ENCODE data around the gene TNFAIP2. TPM values are rescaled to one million over a fixed set of nuclear protein-coding genes. Genes with fewer than 3 reads are reported as not detected.

Gene TNFAIP2
- total and polyA plus RNA-seq, 9 of the 15 experiments (the other 6 are each of a cell fraction or from before 2014, with no cell fraction given), result 22.6 to 68.6 (median 44.6) TPM

- no peak for TF ChIP-seq ZNF253 (CRISPR knock-in tag; conservative IDR thresholded peaks at IDR 0.05)
- TF ChIP-seq MED1 (CRISPR knock-in tag; IDR thresholded peaks at IDR 0.05; ENCODE audit: borderline replicate concordance), result no peak
- TF ChIP-seq RAD51 (IDR thresholded peaks at IDR 0.05; ENCODE audit: borderline replicate concordance, low read depth), result no peak
- peak; percentile 41; the same call in 1 of the 2 replicates for TF ChIP-seq CREB3 (tag; conservative IDR thresholded peaks at IDR 0.05; ENCODE audit: low read depth)
- no peak for TF ChIP-seq ZNF408 (CRISPR knock-in tag; IDR thresholded peaks at IDR 0.05; ENCODE audit: low read depth)
- TF ChIP-seq POLR3G (IDR thresholded peaks at IDR 0.05; ENCODE audit: extremely low read depth, insufficient read length, insufficient replicate concordance), result no peak
- no peak for TF ChIP-seq U2AF1 (optimal IDR thresholded peaks at IDR 0.05; ENCODE audit: low read depth, low read length)
- TF ChIP-seq NR2C1 (IDR thresholded peaks at IDR 0.05), result no peak
- TF ChIP-seq NR2C1 (tag; IDR thresholded peaks at IDR 0.05), result peak; percentile 76
- TF ChIP-seq ELK1 (CRISPR knock-in tag; IDR thresholded peaks at IDR 0.05), result no peak
- peak; percentile 83 for TF ChIP-seq NFIC (IDR thresholded peaks at IDR 0.05)
- TF ChIP-seq THRAP3 (IDR thresholded peaks at IDR 0.05; ENCODE audit: borderline replicate concordance), result no peak
- no peak for TF ChIP-seq CREB5 (CRISPR knock-in tag; IDR thresholded peaks at IDR 0.05)
- TF ChIP-seq MCM3 (IDR thresholded peaks at IDR 0.05), result no peak
- no peak for TF ChIP-seq ZBTB34 (CRISPR knock-in tag; IDR thresholded peaks at IDR 0.05)
- TF ChIP-seq PHF8 (IDR thresholded peaks at IDR 0.05; ENCODE audit: borderline replicate concordance, low read length), result no peak
- TF ChIP-seq ZNF766 (CRISPR knock-in tag; conservative IDR thresholded peaks at IDR 0.05), result 0 out of 2 replicates have a peak, but pooled peaks have one; percentile 15
- TF ChIP-seq KAT7 (CRISPR knock-in tag; IDR thresholded peaks at IDR 0.05; ENCODE audit: borderline replicate concordance), result no peak
- no peak for TF ChIP-seq ARID3B (CRISPR knock-in tag; IDR thresholded peaks at IDR 0.05; ENCODE audit: borderline replicate concordance)
- 0 out of 2 replicates have a peak, but pooled peaks have one; percentile 55 for TF ChIP-seq RNF2 (IDR thresholded peaks at IDR 0.05)
- TF ChIP-seq NR2C2 (CRISPR knock-in tag; IDR thresholded peaks at IDR 0.05), result 0 out of 2 replicates have a peak, but pooled peaks have one; percentile 15
- peak; percentile 51; the same call in 1 of the 2 replicates for TF ChIP-seq NR2C2 (tag; IDR thresholded peaks at IDR 0.05)
- peak; percentile 27 for TF ChIP-seq CBFA2T3 (IDR thresholded peaks at IDR 0.05)
Measured at GRCh38 chr14:103107941-103108748, 15.1 kb upstream of the TNFAIP2 start (continued).

All from K562 (cell line).